Hepatocyte (in vitro differentiated cells): Measurements from ENCODE around the gene BACH1. TPM values are rescaled to one million over a fixed set of nuclear protein-coding genes. Genes with fewer than 3 reads are reported as not detected.

Experiments
- DNase-seq: peaks from one replicate; pipeline ENCODE4 v3.0.0-alpha.2; 2016; ENCODE audit warnings: low spot score
- H2AFZ ChIP-seq: fragments of 200-600 bp; sonication (generic); 2 replicates; pipeline ENCODE4 v1.6.0; 2016; ENCODE audit warnings: antibody characterized with exemption, mild to moderate bottlenecking
- H3K27ac ChIP-seq: fragments of 200-600 bp; sonication (generic); 2 replicates; pipeline ENCODE4 v1.5.1; 2016; ENCODE audit warnings: mild to moderate bottlenecking
- H3K27me3 ChIP-seq: fragments of 200-600 bp; sonication (generic); 2 replicates; pipeline ENCODE4 v1.6.1; 2016
- H3K36me3 ChIP-seq: fragments of 200-600 bp; sonication (generic); replicated peaks from 2 replicates; pipeline ENCODE4 v1.5.1; 2016; ENCODE audit warnings: low read depth; ENCODE audit not compliant: insufficient read depth
- H3K4me1 ChIP-seq: fragments of 200-600 bp; sonication (generic); 2 replicates; pipeline ENCODE4 v1.5.1; 2016; ENCODE audit warnings: mild to moderate bottlenecking, moderate library complexity; ENCODE audit not compliant: insufficient read depth
- H3K4me2 ChIP-seq: fragments of 200-600 bp; sonication (generic); 2 replicates; pipeline ENCODE4 v1.6.0; 2016
- H3K4me3 ChIP-seq: fragments of 200-600 bp; sonication (generic); 2 replicates; pipeline ENCODE4 v1.5.1; 2016; ENCODE audit warnings: mild to moderate bottlenecking
- H3K79me2 ChIP-seq: fragments of 200-600 bp; sonication (generic); 2 replicates; pipeline ENCODE4 v1.6.0; 2017; ENCODE audit warnings: mild to moderate bottlenecking
- H3K9me2 ChIP-seq: fragments of 200-600 bp; sonication (generic); replicated peaks from 2 replicates; pipeline ENCODE4 v1.6.0; 2017; ENCODE audit warnings: mild to moderate bottlenecking; ENCODE audit not compliant: insufficient read depth
- H3K9me3 ChIP-seq: fragments of 200-600 bp; sonication (generic); 2 replicates; pipeline ENCODE4 v1.5.1; 2016; ENCODE audit warnings: low read depth, mild to moderate bottlenecking
- H4K20me1 ChIP-seq: fragments of 200-600 bp; sonication (generic); 2 replicates; pipeline ENCODE4 v1.6.0; 2016; ENCODE audit warnings: mild to moderate bottlenecking; ENCODE audit not compliant: insufficient read depth, poor library complexity, severe bottlenecking
- CTCF ChIP-seq: fragments of 200-600 bp; sonication (generic); IDR thresholded peaks from 2 replicates; pipeline ENCODE4 v1.5.1; 2016; ENCODE audit warnings: antibody characterized with exemption, mild to moderate bottlenecking; ENCODE audit not compliant: poor library complexity
- EZH2 ChIP-seq: fragments of 200-600 bp; sonication (generic); IDR thresholded peaks from 2 replicates; pipeline ENCODE4 v1.6.1; 2016; ENCODE audit warnings: antibody characterized with exemption, mild to moderate bottlenecking, borderline replicate concordance
- EZH2phosphoT487 ChIP-seq: fragments of 200-600 bp; sonication (generic); IDR thresholded peaks from one replicate; pipeline ENCODE4 v1.6.1; 2018; ENCODE audit warnings: antibody characterized with exemption, mild to moderate bottlenecking, low read depth, moderate library complexity; ENCODE audit not compliant: unreplicated experiment, severe bottlenecking
- WGBS: methylation state at CpG from one replicate; pipeline ENCODE4 v1.1.6; 2016; ENCODE audit warnings: low lambda C conversion rate; ENCODE audit errors: missing lambda C conversion rate; 5-methylcytosine and 5-hydroxymethylcytosine counted together
- polyA plus RNA-seq: library from polyadenylated mRNA; unstranded; fragments of >200 nt; fragmentation: Nextera tagmentation; extraction: Ambion mirVana; gene quantifications from 2 replicates; pipeline ENCODE4 v1.2.1, GENCODE V29; 2016
- total RNA-seq: library from RNA; depleted of rRNA; stranded (reverse); fragments of >200 nt; gene quantifications from 2 replicates; pipeline ENCODE4 v1.2.3, GENCODE V29; 2014

Gene BACH1
- total and polyA plus RNA-seq, 2 experiments from 2014 or later = 19.7 to 79.8 TPM

GRCh38 chr21:29394051-29394450, 95.3 kb downstream of the BACH1 start:
- TF ChIP-seq EZH2phosphoT487 = no peak
- TF ChIP-seq CTCF = no peak
- TF ChIP-seq EZH2 = no peak

More at GRCh38 chr21:29394051-29394450, 95.3 kb downstream of the BACH1 start:
- Histone ChIP-seq H2AFZ (no peak overlapping the region), H3K36me3 (no peaks in the 10 kb centered on the region), H3K79me2 (no peaks in the 10 kb centered on the region), H3K4me3 (no peak overlapping the region), H3K9me2 (no peaks in the 10 kb centered on the region), H3K4me2 (no peak overlapping the region), H4K20me1 (no peaks in the 10 kb centered on the region), H3K4me1 (no peaks in the 10 kb centered on the region), H3K27me3 (no peaks in the 10 kb centered on the region), H3K9me3 (no peaks in the 10 kb centered on the region), H3K27ac (no peak overlapping the region)
- no peak for DNase-seq
- 88% methylated on average over 2 of the region's 2 CpGs for WGBS

Other genes with a start within 250 kb of the BACH1 start
- gene CCT8, start 225.3 kb upstream of the BACH1 start, total RNA-seq = 178 and 196 TPM in 2 replicates
- gene CCT8, start 225.3 kb upstream of the BACH1 start, polyA plus RNA-seq = 118 and 125 TPM in 2 replicates
- 0.16 TPM in 1 of 2 replicates, not detected in the other for gene MAP3K7CL, start 168.3 kb upstream of the BACH1 start, total RNA-seq
- gene MAP3K7CL, start 168.3 kb upstream of the BACH1 start, polyA plus RNA-seq = 0.59 and 0.64 TPM in 2 replicates